SK-N-SH (cell line): ENCODE measurements around the gene THSD7B. TPM values are rescaled to one million over a fixed set of nuclear protein-coding genes. Genes with fewer than 3 reads are reported as not detected.

Experiments used
- CTCF ChIA-PET: fragments of 300-600, 350-600 bp; formaldehyde crosslinking; extraction: SDS; loops from one replicate; lab custom pipeline; 2021; lab: Yijun Ruan, JAX
- POLR2A ChIA-PET: fragments of 350-600 bp; sonication (Branson Sonifier 250); formaldehyde crosslinking; extraction: SDS; loops from one replicate; lab custom pipeline; 2020; ENCODE audit warnings: antibody characterized with exemption, inconsistent platforms; lab: Yijun Ruan, JAX
- DNase-seq: peaks from one replicate; pipeline ENCODE4 v3.0.0; 2012
- H2AFZ ChIP-seq: fragments of 200-600 bp; sonication (generic); 2 replicates; pipeline ENCODE4 v1.8.1; 2016; ENCODE audit warnings: antibody characterized with exemption, mild to moderate bottlenecking, low read depth
- H3F3A ChIP-seq: fragments of 200-600 bp; sonication (generic); replicated peaks from 2 replicates; pipeline ENCODE3; 2016; ENCODE audit warnings: antibody characterized with exemption, mild to moderate bottlenecking; ENCODE audit not compliant: insufficient read depth
- H3K27ac ChIP-seq, 2 experiments: fragments of 200-500 bp in 1 of 2; fragments of 200-600 bp in 1 of 2; sonication (Bioruptor generic) in 1 of 2; sonication (generic), shearing (Covaris generic) in 1 of 2; 2 replicates each; pipeline versions ENCODE4 v1.5.1 to v1.6.1; 2014 to 2016; ENCODE audit warnings: low read depth in 2 of 2, inconsistent platforms in 1 of 2, low read length in 1 of 2, mild to moderate bottlenecking in 1 of 2, mixed read lengths in 1 of 2
- H3K27me3 ChIP-seq: fragments of 200-600 bp; sonication (generic), shearing (Covaris generic); 2 replicates; pipeline ENCODE4 v1.6.1; 2016; ENCODE audit warnings: mixed run types; ENCODE audit not compliant: insufficient read depth
- H3K36me3 ChIP-seq, 2 experiments: fragments of 200-500 bp in 1 of 2; fragments of 200-600 bp in 1 of 2; sonication (Bioruptor generic) in 1 of 2; sonication (generic) in 1 of 2; replicated peaks in 1 of 2; 2 replicates each; pipeline versions ENCODE3 to v1.5.1; 2014 to 2016; ENCODE audit warnings: low read length in 1 of 2, mild to moderate bottlenecking in 1 of 2; ENCODE audit not compliant: insufficient read depth in 2 of 2, control insufficient read depth in 1 of 2
- H3K4me1 ChIP-seq, 2 experiments: fragments of 200-500 bp in 1 of 2; fragments of 200-600 bp in 1 of 2; sonication (Bioruptor generic) in 1 of 2; sonication (generic), shearing (Covaris generic) in 1 of 2; 2 replicates each; pipeline versions ENCODE4 v1.5.1 to v1.6.1; 2014 to 2016; ENCODE audit warnings: low read depth in 1 of 2, low read length in 1 of 2, mixed run types in 1 of 2; ENCODE audit not compliant: insufficient read depth in 2 of 2, control insufficient read depth in 1 of 2
- H3K4me2 ChIP-seq: fragments of 200-600 bp; sonication (generic), shearing (Covaris generic); 2 replicates; pipeline ENCODE4 v1.6.1; 2017; ENCODE audit warnings: mixed run types
- H3K4me3 ChIP-seq, 2 experiments: fragments of 200-500 bp in 1 of 2; fragments of 200-600 bp in 1 of 2; sonication (Bioruptor generic) in 1 of 2; sonication (generic), shearing (Covaris generic) in 1 of 2; 2 replicates each; pipeline versions ENCODE4 v1.5.1 to v1.8.1; 2014 to 2016; ENCODE audit warnings: low read depth in 2 of 2, inconsistent platforms in 1 of 2, low read length in 1 of 2, mild to moderate bottlenecking in 1 of 2, mixed read lengths in 1 of 2, moderate library complexity in 1 of 2
- H3K79me2 ChIP-seq: fragments of 200-600 bp; sonication (generic); 2 replicates; pipeline ENCODE4 v1.8.1; 2017; ENCODE audit warnings: mild to moderate bottlenecking; ENCODE audit not compliant: insufficient read depth
- H3K9ac ChIP-seq: fragments of 200-600 bp; sonication (generic); 2 replicates; pipeline ENCODE4 v1.6.1; 2017; ENCODE audit warnings: mixed run types
- H3K9me2 ChIP-seq: fragments of 200-600 bp; sonication (generic); 2 replicates; pipeline ENCODE4 v1.6.1; 2017; ENCODE audit warnings: mixed run types
- H3K9me3 ChIP-seq: fragments of 200-600 bp; sonication (generic); 2 replicates; pipeline ENCODE4 v1.6.1; 2017; ENCODE audit warnings: mixed run types, mild to moderate bottlenecking, moderate library complexity
- H4K20me1 ChIP-seq: fragments of 200-600 bp; sonication (generic); 2 replicates; pipeline ENCODE4 v1.6.1; 2017; ENCODE audit warnings: mild to moderate bottlenecking, mixed run types; ENCODE audit not compliant: insufficient read depth
- ELF1 ChIP-seq: IDR thresholded peaks from 2 replicates; pipeline ENCODE4 v1.4.0; 2012
- EP300 ChIP-seq, 2 experiments: IDR thresholded peaks; 2 replicates each; pipeline versions ENCODE4 v1.4.0 to v1.6.1; 2012; ENCODE audit warnings: borderline replicate concordance in 1 of 2, low read depth in 1 of 2, low read length in 1 of 2
- EZH2phosphoT487 ChIP-seq: fragments of 200-600 bp; sonication (generic); IDR thresholded peaks from 2 replicates; pipeline ENCODE4 v1.6.1; 2017; ENCODE audit warnings: low read depth, mixed run types, mild to moderate bottlenecking, antibody characterized with exemption, moderate library complexity, borderline replicate concordance
- FOSL2 ChIP-seq: IDR thresholded peaks from 2 replicates; pipeline ENCODE4 v1.4.0; 2012; ENCODE audit warnings: low read depth, mild to moderate bottlenecking, moderate library complexity, borderline replicate concordance
- FOXJ3 ChIP-seq: sonication (generic); formaldehyde crosslinking; IDR thresholded peaks from 2 replicates; pipeline ENCODE4 v1.5.1; 2020; ENCODE audit warnings: mild to moderate bottlenecking, missing genetic modification reagents
- FOXM1 ChIP-seq: IDR thresholded peaks from 2 replicates; pipeline ENCODE4 v1.4.0; 2012; ENCODE audit warnings: low read depth, mild to moderate bottlenecking
- JUND ChIP-seq: IDR thresholded peaks from 2 replicates; pipeline ENCODE4 v1.4.0; 2012
- MEF2A ChIP-seq: IDR thresholded peaks from 2 replicates; pipeline ENCODE4 v1.4.0; 2012; ENCODE audit warnings: low read depth, borderline replicate concordance
- MXI1 ChIP-seq: IDR thresholded peaks from 2 replicates; pipeline ENCODE4 v1.6.1; 2012; ENCODE audit warnings: mild to moderate bottlenecking, low read depth, low read length, improper control_type of control experiment
- NRF1 ChIP-seq: IDR thresholded peaks from 2 replicates; pipeline ENCODE4 v1.6.1; 2012; ENCODE audit warnings: low read depth, mild to moderate bottlenecking, low read length
- RAD21 ChIP-seq: IDR thresholded peaks from 2 replicates; pipeline ENCODE4 v1.6.1; 2012; ENCODE audit warnings: mild to moderate bottlenecking, low read length
- RXRA ChIP-seq: IDR thresholded peaks from 2 replicates; pipeline ENCODE4 v1.4.0; 2012; ENCODE audit warnings: low read depth, mild to moderate bottlenecking, borderline replicate concordance
- SMC3 ChIP-seq: IDR thresholded peaks from 2 replicates; pipeline ENCODE4 v1.6.1; 2012; ENCODE audit warnings: low read depth, low read length, improper control_type of control experiment
- TAF1 ChIP-seq: IDR thresholded peaks from 2 replicates; pipeline ENCODE4 v1.6.1; 2012; ENCODE audit warnings: low read depth, mild to moderate bottlenecking, low read length, moderate library complexity, borderline replicate concordance
- TEAD4 ChIP-seq: IDR thresholded peaks from 2 replicates; pipeline ENCODE4 v1.4.0; 2012; ENCODE audit warnings: mild to moderate bottlenecking, borderline replicate concordance; ENCODE audit not compliant: insufficient read depth
- WGBS: methylation state at CpG from one replicate; pipeline ENCODE4 v1.1.6; 2017; ENCODE audit warnings: low lambda C conversion rate; 5-methylcytosine and 5-hydroxymethylcytosine counted together
- polyA plus RNA-seq, 3 experiments: library from polyadenylated mRNA; depleted of rRNA; stranded (reverse); fragments of >200 nt; gene quantifications; 2 replicates each; pipeline ENCODE4 v1.2.3, GENCODE V29; 2012
- TF ChIP-seq, protein P1 (sequence below): fragments of 200-600 bp; sonication (generic); IDR thresholded peaks from 2 replicates; pipeline ENCODE4 v1.6.1; 2017; ENCODE audit warnings: antibody characterized with exemption, mild to moderate bottlenecking, moderate library complexity
- TF ChIP-seq, protein P2 (sequence below): fragments of 150-350 bp; IDR thresholded peaks from 2 replicates; pipeline ENCODE4 v1.6.1; 2016; ENCODE audit warnings: mild to moderate bottlenecking, low read depth, low read length
- TF ChIP-seq, protein P3 (sequence below): IDR thresholded peaks from 2 replicates; pipeline ENCODE4 v1.4.0; 2012; ENCODE audit warnings: low read depth

Gene THSD7B
- polyA plus RNA-seq, 1 of the 3 experiments (the other 2 are of a cell fraction) = not detected

DNA sequence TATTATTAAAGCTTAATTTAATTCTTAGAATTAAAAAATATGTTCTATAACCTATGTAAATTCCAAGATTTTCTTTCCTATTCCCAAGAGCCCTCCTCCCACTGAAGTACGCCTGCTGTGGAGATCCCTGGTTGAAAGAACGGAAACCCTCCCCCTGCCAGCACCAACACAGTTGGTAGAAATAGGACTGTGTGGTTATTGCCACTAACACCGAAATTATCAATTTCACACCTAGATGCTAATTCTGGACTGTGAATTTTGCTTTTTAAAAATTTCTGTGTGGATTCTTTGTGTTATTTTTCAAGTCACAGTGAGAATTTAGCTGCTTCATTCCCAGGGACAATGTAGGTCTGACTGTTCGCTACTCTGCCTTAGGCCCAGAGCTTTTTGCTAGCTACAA is 893.1 kb downstream of the THSD7B start (continued):
- no peak for TF ChIP-seq RAD21
- TF ChIP-seq, protein P1, sequence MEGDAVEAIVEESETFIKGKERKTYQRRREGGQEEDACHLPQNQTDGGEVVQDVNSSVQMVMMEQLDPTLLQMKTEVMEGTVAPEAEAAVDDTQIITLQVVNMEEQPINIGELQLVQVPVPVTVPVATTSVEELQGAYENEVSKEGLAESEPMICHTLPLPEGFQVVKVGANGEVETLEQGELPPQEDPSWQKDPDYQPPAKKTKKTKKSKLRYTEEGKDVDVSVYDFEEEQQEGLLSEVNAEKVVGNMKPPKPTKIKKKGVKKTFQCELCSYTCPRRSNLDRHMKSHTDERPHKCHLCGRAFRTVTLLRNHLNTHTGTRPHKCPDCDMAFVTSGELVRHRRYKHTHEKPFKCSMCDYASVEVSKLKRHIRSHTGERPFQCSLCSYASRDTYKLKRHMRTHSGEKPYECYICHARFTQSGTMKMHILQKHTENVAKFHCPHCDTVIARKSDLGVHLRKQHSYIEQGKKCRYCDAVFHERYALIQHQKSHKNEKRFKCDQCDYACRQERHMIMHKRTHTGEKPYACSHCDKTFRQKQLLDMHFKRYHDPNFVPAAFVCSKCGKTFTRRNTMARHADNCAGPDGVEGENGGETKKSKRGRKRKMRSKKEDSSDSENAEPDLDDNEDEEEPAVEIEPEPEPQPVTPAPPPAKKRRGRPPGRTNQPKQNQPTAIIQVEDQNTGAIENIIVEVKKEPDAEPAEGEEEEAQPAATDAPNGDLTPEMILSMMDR = no peak
- no peak for TF ChIP-seq FOSL2

DNA sequence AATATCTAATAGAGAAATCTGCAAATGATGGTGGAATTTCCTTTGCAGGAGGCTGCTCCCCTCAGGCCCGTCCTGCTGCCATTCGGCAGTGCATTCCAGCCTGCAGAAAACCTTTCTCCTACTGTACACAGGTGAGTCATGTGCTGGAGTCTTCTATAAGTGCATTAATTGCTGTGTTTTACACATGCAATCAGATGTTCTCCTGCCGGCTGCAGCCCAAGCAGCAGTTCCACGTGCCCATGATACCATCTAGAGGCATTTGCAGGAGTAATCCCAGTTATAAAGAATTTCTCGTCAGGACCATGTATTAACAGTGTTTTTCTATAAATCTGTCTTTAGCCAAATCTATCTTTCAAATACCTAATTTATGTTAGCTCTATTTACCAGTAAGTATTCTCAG is 894.3 kb downstream of the THSD7B start:
- Histone ChIP-seq H2AFZ (no peak overlapping the region), H3K9ac (no peak overlapping the region), H3K79me2 (no peaks in the 10 kb centered on the region), H3K9me2 (no peaks in the 10 kb centered on the region), H3K4me1 (no peaks in the 10 kb centered on the region), H3K27me3 (no peaks in the 10 kb centered on the region), H4K20me1 (no peaks in the 10 kb centered on the region), H3K36me3 (no peaks in the 10 kb centered on the region)
- CTCF ChIA-PET = interaction anchor here (1.0 to 1.2 kb wide), 2 partner anchors 18 to 727 kb away, joined by 5 to 6 read pairs; no protein-coding TSS in a partner anchor
- POLR2A ChIA-PET = no interaction called here
- TF ChIP-seq, protein P2, sequence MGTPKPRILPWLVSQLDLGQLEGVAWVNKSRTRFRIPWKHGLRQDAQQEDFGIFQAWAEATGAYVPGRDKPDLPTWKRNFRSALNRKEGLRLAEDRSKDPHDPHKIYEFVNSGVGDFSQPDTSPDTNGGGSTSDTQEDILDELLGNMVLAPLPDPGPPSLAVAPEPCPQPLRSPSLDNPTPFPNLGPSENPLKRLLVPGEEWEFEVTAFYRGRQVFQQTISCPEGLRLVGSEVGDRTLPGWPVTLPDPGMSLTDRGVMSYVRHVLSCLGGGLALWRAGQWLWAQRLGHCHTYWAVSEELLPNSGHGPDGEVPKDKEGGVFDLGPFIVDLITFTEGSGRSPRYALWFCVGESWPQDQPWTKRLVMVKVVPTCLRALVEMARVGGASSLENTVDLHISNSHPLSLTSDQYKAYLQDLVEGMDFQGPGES = no peak
- TF ChIP-seq EZH2phosphoT487 (no peak), MEF2A (no peak), RAD21 (peak; percentile 61), SMC3 (peak; percentile 19; the same call in 1 of the 2 replicates), ELF1 (no peak), RXRA (no peak), FOXM1 (no peak), FOXJ3 (CRISPR knock-in tag) (no peak), JUND (no peak), EP300 (IDR thresholded peaks at IDR 0.05; ENCODE audit: borderline replicate concordance in 1 of 2, low read depth in 1 of 2, low read length in 1 of 2) (no peak), TAF1 (no peak), TEAD4 (no peak), MXI1 (no peak), NRF1 (no peak)
- TF ChIP-seq, protein P3, sequence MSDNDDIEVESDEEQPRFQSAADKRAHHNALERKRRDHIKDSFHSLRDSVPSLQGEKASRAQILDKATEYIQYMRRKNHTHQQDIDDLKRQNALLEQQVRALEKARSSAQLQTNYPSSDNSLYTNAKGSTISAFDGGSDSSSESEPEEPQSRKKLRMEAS = no peak
- TF ChIP-seq, protein P1 = peak; percentile 26
- TF ChIP-seq, all 33 proteins: peak for 3
- WGBS = 25% methylated on average over 4 of the region's 5 CpGs
- no peaks in the 10 kb centered on the region for H3F3A ChIP-seq
- H3K4me2 ChIP-seq = no peak overlapping the region
- no peaks in the 10 kb centered on the region for H3K9me3 ChIP-seq
- no peak overlapping the region for H3K27ac ChIP-seq
- no peak overlapping the region for H3K4me3 ChIP-seq
- peak; percentile 10 for DNase-seq
